ENCODE results near the gene LHX3.

The LHX3 gene

GRCh38 chr9:136207616-136208015, 2.7 kb upstream of the LHX3 start:
- Histone ChIP-seq H3K9ac (ENCODE audit: low read length) (no peak overlapping the region), H3K27me3 (ENCODE audit: control insufficient read depth, insufficient read depth, low read length) (peaks cover 23% of the 10 kb centered on the region), H3K36me3 (ENCODE audit: control insufficient read depth, insufficient read depth, low read length) (no peaks in the 10 kb centered on the region), H3K9me3 (ENCODE audit: control insufficient read depth, low read length) (no peaks in the 10 kb centered on the region), H3K4me1 (ENCODE audit: control insufficient read depth, insufficient read depth, low read length) (no peaks in the 10 kb centered on the region), H3K4me3 (ENCODE audit: low read length) (no peak overlapping the region)

DNA sequence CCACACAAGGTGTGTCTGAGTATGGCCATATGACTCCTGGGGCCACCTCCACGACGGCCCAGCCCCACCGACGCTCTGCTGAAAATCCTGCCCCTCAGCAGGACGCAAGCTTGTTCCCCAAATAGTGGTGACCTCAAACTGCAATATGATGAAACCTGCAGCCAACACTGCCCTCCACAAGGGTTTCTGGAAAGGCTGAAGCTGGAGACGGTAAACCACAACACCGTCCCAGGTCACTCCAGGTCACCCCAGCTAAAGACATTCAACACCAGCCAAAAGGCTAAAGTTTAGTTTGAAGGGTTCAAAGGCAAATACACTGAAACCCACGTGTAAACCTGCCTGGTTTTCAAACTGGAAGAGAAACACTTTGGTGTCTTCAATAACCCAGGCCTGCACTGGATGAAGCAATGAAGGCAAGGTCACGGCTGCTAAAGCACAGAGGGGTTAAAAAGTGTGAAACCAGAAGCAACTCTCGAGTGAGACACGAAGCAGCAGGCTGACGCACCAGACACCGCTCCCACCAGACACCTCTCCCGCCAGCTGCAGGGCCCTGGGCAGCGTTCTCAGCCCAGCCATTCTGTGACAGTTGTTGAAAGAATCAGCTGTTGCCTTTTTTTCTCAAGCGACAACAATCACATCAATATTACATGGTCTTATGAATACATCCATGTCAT, 1.8 kb upstream of the LHX3 start:
- Histone ChIP-seq H3K36me3 (ENCODE audit: control insufficient read depth, insufficient read depth, low read length) (no peaks in the 10 kb centered on the region), H3K9me3 (ENCODE audit: control insufficient read depth, low read length) (no peaks in the 10 kb centered on the region), H3K4me1 (ENCODE audit: control insufficient read depth, insufficient read depth, low read length) (no peaks in the 10 kb centered on the region), H3K4me3 (ENCODE audit: low read length) (no peak overlapping the region), H3K27me3 (ENCODE audit: control insufficient read depth, insufficient read depth, low read length) (peaks cover 32% of the 10 kb centered on the region), H3K9ac (ENCODE audit: low read length) (no peak overlapping the region)

DNA sequence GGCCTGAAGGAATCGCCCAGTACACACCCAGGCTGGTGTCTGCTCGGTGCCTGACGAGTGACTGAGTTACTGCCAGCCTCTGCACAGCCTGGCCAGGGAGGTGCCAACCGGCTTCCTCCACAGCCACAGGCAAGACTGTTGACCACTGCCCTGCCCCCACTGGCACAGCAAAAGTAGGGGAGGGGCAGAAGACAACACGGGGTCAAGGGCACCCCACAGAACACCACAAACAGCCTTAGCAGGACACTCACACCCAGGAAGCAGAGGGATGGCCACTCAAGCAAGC, 722 bp upstream of the LHX3 start:
- Histone ChIP-seq H3K27me3 (ENCODE audit: control insufficient read depth, insufficient read depth, low read length) (peaks cover 43% of the 10 kb centered on the region), H3K4me1 (ENCODE audit: control insufficient read depth, insufficient read depth, low read length) (no peaks in the 10 kb centered on the region), H3K4me3 (ENCODE audit: low read length) (no peak overlapping the region), H3K9me3 (ENCODE audit: control insufficient read depth, low read length) (no peaks in the 10 kb centered on the region), H3K9ac (ENCODE audit: low read length) (no peak overlapping the region), H3K36me3 (ENCODE audit: control insufficient read depth, insufficient read depth, low read length) (no peaks in the 10 kb centered on the region)

GRCh38 chr9:136204145-136204805, 653 bp downstream of the LHX3 start:
- Histone ChIP-seq H3K9me3 (ENCODE audit: control insufficient read depth, low read length) (no peaks in the 10 kb centered on the region), H3K9ac (ENCODE audit: low read length) (no peak overlapping the region), H3K36me3 (ENCODE audit: control insufficient read depth, insufficient read depth, low read length) (no peaks in the 10 kb centered on the region), H3K4me1 (ENCODE audit: control insufficient read depth, insufficient read depth, low read length) (no peaks in the 10 kb centered on the region), H3K4me3 (ENCODE audit: low read length) (no peak overlapping the region), H3K27me3 (ENCODE audit: control insufficient read depth, insufficient read depth, low read length) (peaks cover 56% of the 10 kb centered on the region)

DNA sequence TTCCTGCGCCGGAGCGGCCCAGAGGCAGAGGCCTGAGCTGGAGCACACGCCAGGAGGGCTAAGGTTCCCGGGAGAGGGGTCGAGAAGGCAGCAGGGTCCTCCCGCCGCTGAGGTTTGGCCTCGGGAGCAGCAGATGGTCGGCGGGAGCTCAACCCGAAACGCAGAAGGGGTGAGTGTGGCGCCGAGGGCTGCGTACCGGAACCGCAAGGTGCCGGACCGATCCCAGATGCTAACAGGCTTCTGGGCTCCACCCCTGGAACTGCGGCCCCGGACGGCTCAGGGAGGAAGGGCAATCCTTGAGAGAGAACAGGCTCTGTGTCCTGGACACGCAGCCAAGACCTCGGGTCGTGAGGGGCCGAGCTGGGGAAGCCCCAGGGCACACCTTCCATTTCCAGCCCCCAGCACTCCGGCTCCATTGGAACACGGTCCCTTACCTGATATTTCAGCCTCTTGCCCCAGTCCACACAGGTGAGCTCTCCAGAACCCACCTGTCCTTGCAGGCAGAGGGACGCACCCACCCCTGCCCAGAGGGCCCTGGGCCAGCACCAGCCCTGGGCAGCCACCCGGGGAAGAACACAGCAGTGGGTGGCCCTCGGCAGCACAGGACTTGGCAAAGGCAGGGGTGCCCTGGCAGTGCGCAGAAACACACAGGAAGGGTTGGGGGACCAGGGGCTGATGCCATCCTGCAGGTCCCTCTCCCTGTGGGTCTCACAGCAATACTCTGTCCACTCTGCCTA, 1.4 kb downstream of the LHX3 start:
- Histone ChIP-seq H3K4me1 (ENCODE audit: control insufficient read depth, insufficient read depth, low read length) (no peaks in the 10 kb centered on the region), H3K9me3 (ENCODE audit: control insufficient read depth, low read length) (no peaks in the 10 kb centered on the region), H3K27me3 (ENCODE audit: control insufficient read depth, insufficient read depth, low read length) (peaks cover 60% of the 10 kb centered on the region), H3K9ac (ENCODE audit: low read length) (no peak overlapping the region), H3K36me3 (ENCODE audit: control insufficient read depth, insufficient read depth, low read length) (no peaks in the 10 kb centered on the region), H3K4me3 (ENCODE audit: low read length) (no peak overlapping the region)

DNA sequence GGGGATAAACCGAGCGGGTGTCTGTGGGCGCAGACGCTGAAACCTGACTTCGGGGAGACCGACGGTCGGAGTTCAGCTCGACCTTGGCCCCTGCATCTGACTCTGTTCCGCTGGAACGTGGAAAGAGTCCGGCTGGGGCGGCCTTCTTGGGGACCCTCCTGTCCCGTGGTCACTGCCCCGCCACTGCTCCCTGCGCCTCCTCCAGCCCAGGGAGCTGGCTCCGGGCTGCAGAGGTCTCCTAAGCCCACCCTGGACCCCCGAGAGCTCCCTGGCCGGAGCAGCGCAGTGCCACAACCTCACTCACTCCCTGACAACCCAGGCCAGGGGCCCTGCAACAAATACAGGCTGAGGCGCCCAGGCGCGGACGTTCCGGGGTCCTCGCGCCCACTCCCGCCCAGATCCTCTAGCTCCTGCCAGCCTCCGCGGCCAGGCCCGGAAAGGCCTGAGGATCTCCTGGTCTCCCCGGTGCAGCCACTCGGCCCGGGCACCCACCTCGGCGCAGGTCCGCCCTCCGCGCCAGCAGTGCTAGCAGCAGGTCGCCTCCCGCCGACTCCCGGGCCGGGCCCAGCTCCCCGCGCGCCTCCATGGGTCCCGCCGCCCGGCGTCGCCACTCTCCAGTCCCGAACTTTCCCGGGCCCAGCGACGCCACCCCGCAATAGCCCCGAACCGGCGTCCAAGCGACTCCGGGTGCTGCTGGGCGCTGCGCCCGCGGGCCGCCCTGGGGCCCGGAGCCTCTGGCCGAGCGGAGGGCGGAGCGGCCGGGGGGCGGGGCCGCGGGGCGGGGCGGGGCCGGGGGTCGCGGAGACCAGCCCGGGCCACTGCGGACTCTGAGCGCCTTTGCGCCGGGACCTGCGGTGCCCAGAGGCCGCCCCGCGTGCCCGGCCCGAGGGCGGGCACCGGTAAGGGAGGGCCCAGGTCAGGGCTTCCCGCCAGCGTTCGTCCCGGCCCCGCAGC, 2.2 kb downstream of the LHX3 start:
- no peaks in the 10 kb centered on the region for H3K9me3 ChIP-seq (ENCODE audit: control insufficient read depth, low read length)
- no peaks in the 10 kb centered on the region for H3K4me1 ChIP-seq (ENCODE audit: control insufficient read depth, insufficient read depth, low read length)
- peaks cover 68% of the 10 kb centered on the region for H3K27me3 ChIP-seq (ENCODE audit: control insufficient read depth, insufficient read depth, low read length)
- no peak overlapping the region for H3K4me3 ChIP-seq (ENCODE audit: low read length)
- H3K36me3 ChIP-seq (ENCODE audit: control insufficient read depth, insufficient read depth, low read length): no peaks in the 10 kb centered on the region
- H3K9ac ChIP-seq (ENCODE audit: low read length): no peak overlapping the region

- Histone ChIP-seq H3K9ac (ENCODE audit: low read length) (no peak overlapping the region), H3K4me3 (ENCODE audit: low read length) (no peak overlapping the region), H3K27me3 (ENCODE audit: control insufficient read depth, insufficient read depth, low read length) (peaks cover 77% of the 10 kb centered on the region), H3K36me3 (ENCODE audit: control insufficient read depth, insufficient read depth, low read length) (no peaks in the 10 kb centered on the region), H3K4me1 (ENCODE audit: control insufficient read depth, insufficient read depth, low read length) (no peaks in the 10 kb centered on the region), H3K9me3 (ENCODE audit: control insufficient read depth, low read length) (no peaks in the 10 kb centered on the region)
Observed at GRCh38 chr9:136201609-136202453, 3.1 kb downstream of the LHX3 start.

DNA sequence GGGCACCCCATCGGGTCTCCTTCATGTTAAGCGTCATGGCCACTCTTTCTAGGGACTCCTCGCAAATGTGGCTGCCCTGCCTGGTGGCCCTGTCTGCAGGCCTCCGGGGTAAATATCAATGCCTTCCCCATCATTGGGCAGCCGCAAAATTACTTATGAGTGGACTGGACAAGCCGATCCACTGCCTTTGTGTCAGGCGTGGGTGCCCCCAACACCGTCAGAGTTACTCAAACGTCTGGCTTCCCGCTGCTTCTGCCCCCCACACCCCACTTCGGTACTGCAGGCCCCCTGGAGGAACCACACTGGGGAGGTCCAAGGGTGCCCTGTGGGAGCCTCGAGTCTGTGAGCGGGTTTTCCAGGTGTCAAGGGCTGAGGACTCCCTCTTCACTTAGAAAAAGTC, 3.8 kb downstream of the LHX3 start:
- no peaks in the 10 kb centered on the region for H3K4me1 ChIP-seq (ENCODE audit: control insufficient read depth, insufficient read depth, low read length)
- H3K27me3 ChIP-seq (ENCODE audit: control insufficient read depth, insufficient read depth, low read length): peaks cover 84% of the 10 kb centered on the region
- H3K4me3 ChIP-seq (ENCODE audit: low read length): no peak overlapping the region
- no peaks in the 10 kb centered on the region for H3K36me3 ChIP-seq (ENCODE audit: control insufficient read depth, insufficient read depth, low read length)
- no peak overlapping the region for H3K9ac ChIP-seq (ENCODE audit: low read length)
- no peaks in the 10 kb centered on the region for H3K9me3 ChIP-seq (ENCODE audit: control insufficient read depth, low read length)

- Histone ChIP-seq H3K4me1 (ENCODE audit: control insufficient read depth, insufficient read depth, low read length) (no peaks in the 10 kb centered on the region), H3K27me3 (ENCODE audit: control insufficient read depth, insufficient read depth, low read length) (peaks cover 89% of the 10 kb centered on the region), H3K9me3 (ENCODE audit: control insufficient read depth, low read length) (no peaks in the 10 kb centered on the region), H3K9ac (ENCODE audit: low read length) (no peak overlapping the region), H3K36me3 (ENCODE audit: control insufficient read depth, insufficient read depth, low read length) (no peaks in the 10 kb centered on the region), H3K4me3 (ENCODE audit: low read length) (no peak overlapping the region)
Observed at GRCh38 chr9:136200424-136200823, 4.5 kb downstream of the LHX3 start.

DNA sequence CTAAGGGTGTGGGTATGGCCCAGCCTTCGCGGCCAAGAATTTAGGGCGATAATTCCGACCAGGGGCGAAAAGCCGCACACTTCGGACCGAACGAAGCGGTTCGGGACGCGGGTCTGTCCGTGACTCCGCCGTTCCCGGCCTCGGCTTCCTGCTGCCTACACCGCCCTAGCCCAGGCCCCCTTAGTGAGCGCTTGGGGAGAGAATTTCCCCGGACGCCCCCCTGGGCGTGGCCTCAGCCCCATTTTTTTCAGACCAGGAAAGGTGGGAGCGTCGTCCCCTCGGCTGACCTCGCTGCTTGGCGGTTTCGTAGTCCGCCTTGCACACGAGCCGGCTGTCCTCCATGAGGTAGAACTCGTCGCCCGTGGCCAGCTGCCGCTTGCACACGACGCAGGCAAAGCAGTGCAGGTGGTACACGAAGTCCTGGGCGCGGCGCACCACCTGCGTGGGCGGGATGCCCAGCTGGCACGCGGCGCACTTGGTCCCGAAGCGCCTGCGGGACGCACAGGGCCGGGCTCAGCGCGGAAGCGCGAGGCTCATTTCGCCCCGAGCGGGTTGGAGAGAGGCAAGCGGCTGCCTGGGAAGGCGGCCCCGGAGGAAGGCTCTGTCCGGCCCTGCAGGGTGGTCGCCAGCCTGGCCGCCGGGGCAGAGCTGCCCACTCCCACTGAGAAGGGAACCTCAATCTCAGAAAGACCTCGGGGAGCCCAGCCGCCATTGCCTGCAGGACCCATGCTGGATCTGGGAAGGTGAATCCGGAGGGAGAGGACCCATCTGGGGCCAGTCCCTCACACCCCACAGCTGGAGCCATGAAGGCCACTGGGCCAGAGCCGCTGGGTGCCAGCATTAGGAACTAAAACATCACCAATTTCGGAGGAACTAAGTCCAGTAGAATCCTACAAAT, 5.3 kb downstream of the LHX3 start:
- H3K4me3 ChIP-seq (ENCODE audit: low read length): no peak overlapping the region
- no peaks in the 10 kb centered on the region for H3K36me3 ChIP-seq (ENCODE audit: control insufficient read depth, insufficient read depth, low read length)
- no peak overlapping the region for H3K9ac ChIP-seq (ENCODE audit: low read length)
- peaks cover 90% of the 10 kb centered on the region for H3K27me3 ChIP-seq (ENCODE audit: control insufficient read depth, insufficient read depth, low read length)
- H3K4me1 ChIP-seq (ENCODE audit: control insufficient read depth, insufficient read depth, low read length): no peaks in the 10 kb centered on the region
- no peaks in the 10 kb centered on the region for H3K9me3 ChIP-seq (ENCODE audit: control insufficient read depth, low read length)
